K562 (cell line): Measurements from ENCODE around the gene BAZ2A. TPM values are rescaled to one million over a fixed set of nuclear protein-coding genes. Genes with fewer than 3 reads are reported as not detected.

Experiments used
- ETS2 ChIP-seq: IDR thresholded peaks from 2 replicates; pipeline ENCODE4 v1.6.1; 2016; ENCODE audit warnings: borderline replicate concordance, missing genetic modification characterization, mild to moderate bottlenecking, moderate library complexity, missing compliant biosample characterization; ENCODE audit not compliant: poor library complexity, severe bottlenecking
- HDAC1 ChIP-seq, 2 experiments: fragments of 450-650 bp; IDR thresholded peaks; 2 replicates each; pipeline ENCODE4 v1.6.1; 2016 to 2017; ENCODE audit warnings: inconsistent platforms in 1 of 2, mild to moderate bottlenecking in 1 of 2, moderate library complexity in 1 of 2
- HINFP ChIP-seq: fragments of 450-650 bp; conservative IDR thresholded peaks from 2 replicates; pipeline ENCODE4 v1.6.1; 2016; ENCODE audit warnings: missing genetic modification characterization, low read depth, mild to moderate bottlenecking, control low read depth, missing compliant biosample characterization
- HIVEP1 ChIP-seq: fragments of 250-450 bp; sonication (Bioruptor Pico); IDR thresholded peaks from 2 replicates; pipeline ENCODE4 v1.4.0; 2020; ENCODE audit warnings: mild to moderate bottlenecking
- ID3 ChIP-seq, 2 experiments: fragments of 250-450 bp in 1 of 2; fragments of 450-650 bp in 1 of 2; sonication (Bioruptor Pico) in 1 of 2; IDR thresholded peaks; 2 replicates each; pipeline versions ENCODE4 v1.6.1 to v1.8.0; 2016 to 2021; ENCODE audit warnings: mild to moderate bottlenecking in 2 of 2, moderate library complexity in 2 of 2, missing compliant biosample characterization in 1 of 2, missing genetic modification characterization in 1 of 2
- KDM5B ChIP-seq: fragments of 200-600 bp; sonication (generic); IDR thresholded peaks from 2 replicates; pipeline ENCODE4 v1.6.1; 2012; ENCODE audit warnings: low read depth, mild to moderate bottlenecking, moderate library complexity, low read length, control low read depth, inconsistent platforms; ENCODE audit not compliant: insufficient replicate concordance
- L3MBTL2 ChIP-seq: fragments of 450-650 bp; IDR thresholded peaks from 2 replicates; pipeline ENCODE4 v1.6.1; 2016; ENCODE audit warnings: mild to moderate bottlenecking, moderate library complexity
- NCOA1 ChIP-seq: fragments of 450-650 bp; IDR thresholded peaks from 2 replicates; pipeline ENCODE4 v1.6.1; 2016; ENCODE audit warnings: low read depth
- RFX1 ChIP-seq: fragments of 450-650 bp; IDR thresholded peaks from 2 replicates; pipeline ENCODE4 v1.6.1; 2016; ENCODE audit warnings: mild to moderate bottlenecking, moderate library complexity
- SIN3B ChIP-seq: fragments of 450-650 bp; IDR thresholded peaks from 2 replicates; pipeline ENCODE4 v1.6.1; 2017; ENCODE audit warnings: low read depth, mild to moderate bottlenecking, moderate library complexity
- SNAPC5 ChIP-seq: fragments of 250-450 bp; sonication (Bioruptor Pico); IDR thresholded peaks from 2 replicates; pipeline ENCODE4 v1.8.0; 2021; ENCODE audit warnings: moderate library complexity, mild to moderate bottlenecking, inconsistent platforms
- TEAD1 ChIP-seq, 2 experiments: fragments of 450-650 bp in 1 of 2; sonication (generic) in 1 of 2; formaldehyde crosslinking; IDR thresholded peaks; 2 replicates each; pipeline versions ENCODE4 v1.4.0 to v1.8.0; 2020 to 2022; ENCODE audit warnings: mild to moderate bottlenecking in 2 of 2, missing genetic modification reagents in 1 of 2
- ZNF23 ChIP-seq: fragments of 250-450 bp; sonication (Bioruptor Pico); IDR thresholded peaks from 2 replicates; pipeline ENCODE4 v1.4.0; 2020; ENCODE audit warnings: mild to moderate bottlenecking
- ZNF239 ChIP-seq: fragments of 250-450 bp; sonication (Bioruptor Pico); IDR thresholded peaks from 2 replicates; pipeline ENCODE4 v1.4.0; 2020; ENCODE audit warnings: mild to moderate bottlenecking
- ZNF253 ChIP-seq: fragments of 250-450 bp; sonication (Bioruptor Pico); conservative IDR thresholded peaks from 2 replicates; pipeline ENCODE4 v1.6.1; 2021; ENCODE audit warnings: mild to moderate bottlenecking
- polyA plus RNA-seq, 8 experiments: library from polyadenylated mRNA; depleted of rRNA in 4 of 8; stranded (reverse) in 5 of 8; unstranded in 3 of 8; fragments of >200 nt; fragmentation: Nextera tagmentation in 2 of 8; fragmentation: Illumina TruSeq in 1 of 8; extraction: Ambion mirVana in 2 of 8; extraction: Trizol in 1 of 8; gene quantifications; 2 replicates each; pipeline versions ENCODE4 v1.2.1 to v1.2.3, GENCODE V29; 2011 to 2014; ENCODE audit warnings: inconsistent platforms in 1 of 8, missing spikeins in 1 of 8
- total RNA-seq, 7 experiments: library from RNA; depleted of rRNA in 6 of 7; stranded (reverse); fragments of >200 nt in 6 of 7; fragmentation: Illumina TruSeq in 2 of 7; extraction: Trizol in 2 of 7; gene quantifications; 2 replicates each; pipeline versions ENCODE4 v1.2.1 to v1.2.3, GENCODE V29; 2011 to 2021; ENCODE audit warnings: low replicate concordance in 1 of 7
- TF ChIP-seq, protein P1 (sequence below): fragments of 450-650 bp; IDR thresholded peaks from 2 replicates; pipeline ENCODE4 v1.6.1; 2016
- TF ChIP-seq, protein P2 (sequence below): fragments of 250-450 bp; sonication (Bioruptor Pico); IDR thresholded peaks from 2 replicates; pipeline ENCODE4 v1.8.0; 2022; ENCODE audit warnings: moderate library complexity, mild to moderate bottlenecking, inconsistent platforms

BAZ2A gene
- total and polyA plus RNA-seq, 9 of the 15 experiments (the other 6 are each of a cell fraction or from before 2014, with no cell fraction given): 4.5 to 86.4 (median 26.2) TPM

- TF ChIP-seq, protein P1, sequence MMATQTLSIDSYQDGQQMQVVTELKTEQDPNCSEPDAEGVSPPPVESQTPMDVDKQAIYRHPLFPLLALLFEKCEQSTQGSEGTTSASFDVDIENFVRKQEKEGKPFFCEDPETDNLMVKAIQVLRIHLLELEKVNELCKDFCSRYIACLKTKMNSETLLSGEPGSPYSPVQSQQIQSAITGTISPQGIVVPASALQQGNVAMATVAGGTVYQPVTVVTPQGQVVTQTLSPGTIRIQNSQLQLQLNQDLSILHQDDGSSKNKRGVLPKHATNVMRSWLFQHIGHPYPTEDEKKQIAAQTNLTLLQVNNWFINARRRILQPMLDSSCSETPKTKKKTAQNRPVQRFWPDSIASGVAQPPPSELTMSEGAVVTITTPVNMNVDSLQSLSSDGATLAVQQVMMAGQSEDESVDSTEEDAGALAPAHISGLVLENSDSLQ: peak; percentile 91
- TF ChIP-seq SIN3B (no peak), RFX1 (no peak), ETS2 (tag) (no peak), ID3 (CRISPR knock-in tag; IDR thresholded peaks at IDR 0.05) (no peak), ID3 (tag; IDR thresholded peaks at IDR 0.05) (no peak), L3MBTL2 (peak; percentile 40; the same call in 1 of the 2 replicates), TEAD1 (CRISPR knock-in tag; IDR thresholded peaks at IDR 0.05) (peak; percentile 15 to 35; a peak in 2 of 4 replicates), ZNF23 (CRISPR knock-in tag) (no peak), KDM5B (no peak), HINFP (tag) (no peak), SNAPC5 (CRISPR knock-in tag) (no peak), ZNF239 (no peak), HDAC1 (IDR thresholded peaks at IDR 0.05) (no peak), HIVEP1 (CRISPR knock-in tag) (peak; percentile 77; the same call in 1 of the 2 replicates), ZNF253 (CRISPR knock-in tag) (no peak), NCOA1 (no peak)
- TF ChIP-seq, protein P2, sequence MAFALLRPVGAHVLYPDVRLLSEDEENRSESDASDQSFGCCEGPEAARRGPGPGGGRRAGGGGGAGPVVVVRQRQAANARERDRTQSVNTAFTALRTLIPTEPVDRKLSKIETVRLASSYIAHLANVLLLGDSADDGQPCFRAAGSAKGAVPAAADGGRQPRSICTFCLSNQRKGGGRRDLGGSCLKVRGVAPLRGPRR (CRISPR knock-in tag): peak; percentile 61; the same call in 1 of the 2 replicates
These were observed 6.8 kb upstream of the BAZ2A start (continued) for GRCh38 chr12:56636675-56637540.
